ENCODE measurements around the gene MICAL2. TPM values are rescaled to one million over a fixed set of nuclear protein-coding genes. Genes with fewer than 3 reads are reported as not detected.

MICAL2 gene
- total and polyA plus RNA-seq, 2 donors (not counting 1 experiment from before 2014, with no cell fraction given): 0.32 to 0.40 TPM

GRCh38 chr11:12246147-12246546, 135.8 kb downstream of the MICAL2 start:
- no peak for DNase-seq
- no peaks in the 10 kb centered on the region for H3K9me3 ChIP-seq (ENCODE audit: control extremely low read depth in 1 of 3, control insufficient read depth in 2 of 3, insufficient read depth in 1 of 3, low read length in 2 of 3)
- no peaks in the 10 kb centered on the region for H3K4me1 Mint-ChIP-seq
- no peak for ATAC-seq (ENCODE audit: low read depth)
- H3K4me3 ChIP-seq (ENCODE audit: control extremely low read depth in 1 of 5, extremely low read depth in 1 of 5, insufficient read depth in 1 of 5, low read depth in 2 of 5, low read length in 4 of 5): no peak overlapping the region
- no peaks in the 10 kb centered on the region for H3K36me3 ChIP-seq (replicated peaks in 1 of 2; ENCODE audit: control extremely low read depth in 1 of 2, control insufficient read depth in 1 of 2, extremely low read depth in 1 of 2, insufficient read depth in 2 of 2, low read length in 1 of 2)
- H3K4me1 ChIP-seq (ENCODE audit: control insufficient read depth in 2 of 2, insufficient read depth in 2 of 2, low read length in 2 of 2): no peaks in the 10 kb centered on the region
- no peak overlapping the region for H3K4me3 Mint-ChIP-seq
- WGBS (ENCODE audit: insufficient coverage): 98% methylated on average over 4 of the region's 5 CpGs
- CTCF ChIA-PET: interaction anchor here (0.7 to 2.1 kb wide), 2 partner anchors 9 to 36 kb away, joined by 3 to 8 read pairs; no protein-coding TSS in a partner anchor
- no peak overlapping the region for H3K27ac ChIP-seq (ENCODE audit: low read length in 2 of 2)
- H3K27ac Mint-ChIP-seq: no peak overlapping the region
- no peaks in the 10 kb centered on the region for H3K9me3 Mint-ChIP-seq (ENCODE audit: insufficient read depth)
- no peaks in the 10 kb centered on the region for H3K79me2 ChIP-seq (ENCODE audit: control insufficient read depth, insufficient read depth, low read length)
- TF ChIP-seq CTCF (IDR thresholded peaks at IDR 0.05) (no peak), EZH2 (IDR thresholded peaks at IDR 0.05; ENCODE audit: borderline replicate concordance, insufficient read depth, low read depth, low read length, poor library complexity, severe bottlenecking) (no peak)
- intact Hi-C loops (cut with micrococcal nuclease): no loop called here
- POLR2A ChIA-PET: no interaction called here
- H3K27me3 ChIP-seq (replicated peaks in 1 of 4; ENCODE audit: control extremely low read depth in 1 of 4, control insufficient read depth in 3 of 4, insufficient read depth in 4 of 4, low read length in 3 of 4): no peaks in the 10 kb centered on the region
- peaks cover 20% of the 10 kb centered on the region for H3K27me3 Mint-ChIP-seq
- no peaks in the 10 kb centered on the region for H4K20me1 ChIP-seq (ENCODE audit: control insufficient read depth, insufficient read depth, low read length, poor library complexity, severe bottlenecking)
- H3K9ac ChIP-seq (ENCODE audit: low read length): no peak overlapping the region
- H3K4me2 ChIP-seq (replicated peaks; ENCODE audit: low read depth, low read length, poor library complexity, severe bottlenecking): no peak overlapping the region
- no peak overlapping the region for H2AFZ ChIP-seq (ENCODE audit: insufficient read depth, low read depth, low read length, poor library complexity, severe bottlenecking)

- no peaks in the 10 kb centered on the region for H4K20me1 ChIP-seq (ENCODE audit: control insufficient read depth, insufficient read depth, low read length, poor library complexity, severe bottlenecking)
- H3K9me3 Mint-ChIP-seq (ENCODE audit: insufficient read depth): no peaks in the 10 kb centered on the region
- ATAC-seq (ENCODE audit: low read depth): no peak
- ChIA-PET POLR2A (no interaction called here), CTCF (interaction anchor here (0.7 kb wide), 1 partner anchor 35 kb away, joined by 3 read pairs; no protein-coding TSS in a partner anchor)
- no peak overlapping the region for H3K4me3 Mint-ChIP-seq
- no peaks in the 10 kb centered on the region for H3K79me2 ChIP-seq (ENCODE audit: control insufficient read depth, insufficient read depth, low read length)
- H3K27me3 Mint-ChIP-seq: peaks cover 20% of the 10 kb centered on the region
- H3K27me3 ChIP-seq (replicated peaks in 1 of 4; ENCODE audit: control extremely low read depth in 1 of 4, control insufficient read depth in 3 of 4, insufficient read depth in 4 of 4, low read length in 3 of 4): no peaks in the 10 kb centered on the region
- H3K27ac ChIP-seq (ENCODE audit: low read length in 2 of 2): no peak overlapping the region
- 80% methylated on average over 1 of the region's 4 CpGs for whole genome bisulfite sequencing (ENCODE audit: insufficient coverage)
- intact Hi-C loops (cut with micrococcal nuclease): no loop called here
- DNase-seq: no peak
- H3K4me1 Mint-ChIP-seq: no peaks in the 10 kb centered on the region
- H2AFZ ChIP-seq (ENCODE audit: insufficient read depth, low read depth, low read length, poor library complexity, severe bottlenecking): no peak overlapping the region
- H3K9me3 ChIP-seq (ENCODE audit: control extremely low read depth in 1 of 3, control insufficient read depth in 2 of 3, insufficient read depth in 1 of 3, low read length in 2 of 3): no peaks in the 10 kb centered on the region
- H3K4me1 ChIP-seq (ENCODE audit: control insufficient read depth in 2 of 2, insufficient read depth in 2 of 2, low read length in 2 of 2): no peaks in the 10 kb centered on the region
- TF ChIP-seq CTCF (IDR thresholded peaks at IDR 0.05) (no peak), EZH2 (IDR thresholded peaks at IDR 0.05; ENCODE audit: borderline replicate concordance, insufficient read depth, low read depth, low read length, poor library complexity, severe bottlenecking) (no peak)
- H3K36me3 ChIP-seq (replicated peaks in 1 of 2; ENCODE audit: control extremely low read depth in 1 of 2, control insufficient read depth in 1 of 2, extremely low read depth in 1 of 2, insufficient read depth in 2 of 2, low read length in 1 of 2): no peaks in the 10 kb centered on the region
- no peak overlapping the region for H3K9ac ChIP-seq (ENCODE audit: low read length)
- H3K4me2 ChIP-seq (replicated peaks; ENCODE audit: low read depth, low read length, poor library complexity, severe bottlenecking): no peak overlapping the region
- H3K27ac Mint-ChIP-seq: no peak overlapping the region
- H3K4me3 ChIP-seq (ENCODE audit: control extremely low read depth in 1 of 5, extremely low read depth in 1 of 5, insufficient read depth in 1 of 5, low read depth in 2 of 5, low read length in 4 of 5): no peak overlapping the region
Observed at GRCh38 chr11:12246989-12247388, 136.6 kb downstream of the MICAL2 start.

Data from B cell (primary cell).